SHP77 treated with DMSO at 0.1 percent for 48 hours (cell line): ENCODE results near the gene PLA2G6.

Source experiments
- DNase-seq: peaks from one replicate; lab custom pipeline; 2025; lab: John Stamatoyannopoulos, UW

Gene PLA2G6

GRCh38 chr22:38069372-38070249 is 112.0 kb downstream of the PLA2G6 start:
- no peak for DNase-seq

GRCh38 chr22:38068641-38069371 is 112.8 kb downstream of the PLA2G6 start:
- DNase-seq = no peak

DNA sequence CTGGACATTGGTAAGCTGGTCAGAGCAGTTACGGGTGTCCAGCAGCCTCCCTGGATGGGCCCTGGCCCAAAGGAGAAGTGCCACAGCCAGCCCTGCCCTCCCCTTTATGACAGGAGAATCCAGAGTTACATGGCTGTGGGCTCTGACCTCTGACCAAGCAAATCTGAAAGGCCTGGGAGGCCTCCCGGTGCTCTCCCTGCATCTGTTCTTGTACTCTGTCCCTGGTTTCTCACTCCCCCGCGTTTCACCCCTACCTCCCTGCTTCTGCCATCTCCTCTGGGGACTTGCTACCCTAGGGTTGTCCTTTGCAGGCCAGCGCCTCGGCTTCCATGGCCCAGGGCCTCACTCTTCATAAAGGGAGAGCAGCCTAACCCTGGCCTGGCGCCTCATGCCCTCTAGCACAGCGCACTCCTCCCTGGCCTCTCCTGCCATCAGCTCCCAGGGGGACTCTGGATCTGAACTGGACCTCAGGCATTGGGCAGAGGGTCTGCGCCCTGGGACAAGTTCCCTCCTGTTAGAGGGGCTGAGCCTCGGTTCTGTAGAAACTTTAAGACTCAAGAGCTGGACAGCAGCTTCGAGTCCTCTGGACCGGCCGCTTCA is 113.8 kb downstream of the PLA2G6 start:
- DNase-seq = no peak

DNA sequence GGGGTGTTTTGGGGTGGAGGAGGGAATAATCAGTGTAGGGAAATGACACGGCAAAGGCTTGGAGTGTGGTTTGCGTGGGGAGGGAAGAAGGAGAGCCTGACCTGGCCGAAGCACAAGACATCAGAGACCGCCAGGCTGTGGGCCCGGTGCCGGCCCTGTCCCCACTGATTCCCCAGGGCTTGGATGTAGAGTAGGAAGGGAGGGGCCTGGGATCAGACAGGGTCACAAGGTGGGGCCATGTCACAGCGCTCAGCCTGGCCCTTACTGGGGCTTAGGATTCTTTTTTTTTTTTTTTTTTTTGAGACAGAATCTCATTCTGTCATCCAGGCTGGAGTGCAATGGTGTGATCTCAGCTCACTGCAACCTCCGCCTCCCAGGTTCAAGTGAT is 114.6 kb downstream of the PLA2G6 start:
- DNase-seq = no peak

- no peak for DNase-seq
Observed at GRCh38 chr22:38066381-38067027, 115.1 kb downstream of the PLA2G6 start.

- no peak for DNase-seq
Observed at GRCh38 chr22:38065539-38065938, 116.1 kb downstream of the PLA2G6 start.

GRCh38 chr22:38062791-38063190 is 118.8 kb downstream of the PLA2G6 start:
- no peak for DNase-seq
